Measurements from ENCODE around the gene IRAG1. TPM values are rescaled to one million over a fixed set of nuclear protein-coding genes. Genes with fewer than 3 reads are reported as not detected.
"Not testable (repeated sequence)": the region's sequence is repeated elsewhere in the genome, so short reads cannot be mapped to it uniquely, and the experiment has no call there.

The IRAG1 gene
- polyA plus RNA-seq, 3 donors from 2014 or later: 0.41 TPM; not detected in 2

GRCh38 chr11:10694486-10695239, 1.1 kb upstream of the IRAG1 start:
- no peak for DNase-seq
- H3K4me1 Mint-ChIP-seq: no peaks in the 10 kb centered on the region
- peaks cover 0 to 5% (median 2%) of the 10 kb centered on the region in 3 donors for H3K27me3 Mint-ChIP-seq (ENCODE audit: low read depth in 3 of 3)
- no peak overlapping the region for H3K4me3 Mint-ChIP-seq
- H3K9me3 Mint-ChIP-seq: no peaks in the 10 kb centered on the region
- H3K36me3 Mint-ChIP-seq: no peaks in the 10 kb centered on the region
- no peak overlapping the region for H3K27ac Mint-ChIP-seq

GRCh38 chr11:10692531-10693115, 932 bp downstream of the IRAG1 start:
- Mint-ChIP-seq H3K27me3 (ENCODE audit: low read depth in 3 of 3) (peaks cover 2 to 5% (median 2%) of the 10 kb centered on the region in 3 donors), H3K36me3 (no peaks in the 10 kb centered on the region), H3K27ac (no peak overlapping the region), H3K4me1 (no peaks in the 10 kb centered on the region), H3K4me3 (no peak overlapping the region), H3K9me3 (no peaks in the 10 kb centered on the region)
- DNase-seq: no peak

GRCh38 chr11:10688401-10688800, 5.2 kb downstream of the IRAG1 start:
- no peak overlapping the region for H3K4me3 Mint-ChIP-seq
- H3K36me3 Mint-ChIP-seq: no peaks in the 10 kb centered on the region
- no peak for DNase-seq
- H3K27ac Mint-ChIP-seq: no peak overlapping the region
- no peaks in the 10 kb centered on the region for H3K4me1 Mint-ChIP-seq
- H3K9me3 Mint-ChIP-seq: no peaks in the 10 kb centered on the region
- H3K27me3 Mint-ChIP-seq (ENCODE audit: low read depth in 3 of 3): peaks cover 2 to 5% (median 4%) of the 10 kb centered on the region in 3 donors

- Mint-ChIP-seq H3K27me3 (ENCODE audit: low read depth in 3 of 3) (peaks cover 0 to 2% (median 2%) of the 10 kb centered on the region in 3 donors), H3K27ac (no peak overlapping the region), H3K9me3 (no peaks in the 10 kb centered on the region), H3K4me3 (no peak overlapping the region), H3K36me3 (no peaks in the 10 kb centered on the region), H3K4me1 (no peaks in the 10 kb centered on the region)
- no peak for DNase-seq
These were observed 7.2 kb downstream of the IRAG1 start for GRCh38 chr11:10686311-10686710.

- H3K27ac Mint-ChIP-seq: no peak overlapping the region
- no peak overlapping the region for H3K4me3 Mint-ChIP-seq
- H3K27me3 Mint-ChIP-seq (ENCODE audit: low read depth in 3 of 3): peaks cover under 1 to 2% (median 2%) of the 10 kb centered on the region in 3 donors
- no peaks in the 10 kb centered on the region for H3K4me1 Mint-ChIP-seq
- DNase-seq: no peak
- no peaks in the 10 kb centered on the region for H3K36me3 Mint-ChIP-seq
- H3K9me3 Mint-ChIP-seq: no peaks in the 10 kb centered on the region
These were observed 10.1 kb downstream of the IRAG1 start for GRCh38 chr11:10683429-10683828.

GRCh38 chr11:10680956-10681487, 12.5 kb downstream of the IRAG1 start:
- Mint-ChIP-seq H3K27me3 (ENCODE audit: low read depth in 3 of 3) (peaks cover 0 to 10% (median 2%) of the 10 kb centered on the region in 3 donors), H3K4me1 (no peaks in the 10 kb centered on the region), H3K36me3 (no peaks in the 10 kb centered on the region), H3K27ac (no peak overlapping the region), H3K4me3 (no peak overlapping the region), H3K9me3 (no peaks in the 10 kb centered on the region)
- DNase-seq: no peak

- not testable (repeated sequence) for H3K4me3 Mint-ChIP-seq, H3K36me3 Mint-ChIP-seq, DNase-seq, H3K4me1 Mint-ChIP-seq, H3K27ac Mint-ChIP-seq, H3K9me3 Mint-ChIP-seq
- H3K27me3 Mint-ChIP-seq (ENCODE audit: low read depth in 3 of 3): peaks cover 2 to 10% (median 5%) of the 10 kb centered on the region in 3 donors
These were observed 13.3 kb downstream of the IRAG1 start for GRCh38 chr11:10680279-10680678.

- H3K27ac Mint-ChIP-seq: no peak overlapping the region
These were observed 13.9 kb downstream of the IRAG1 start for GRCh38 chr11:10679644-10680043.

GRCh38 chr11:10678101-10678500, 15.5 kb downstream of the IRAG1 start:
- Mint-ChIP-seq H3K4me3 (no peak overlapping the region), H3K4me1 (no peaks in the 10 kb centered on the region), H3K27ac (no peak overlapping the region), H3K9me3 (no peaks in the 10 kb centered on the region), H3K36me3 (no peaks in the 10 kb centered on the region), H3K27me3 (ENCODE audit: low read depth in 3 of 3) (peaks cover 4 to 10% (median 8%) of the 10 kb centered on the region in 3 donors)
- no peak for DNase-seq

More at GRCh38 chr11:10679644-10680043, 13.9 kb downstream of the IRAG1 start:
- H3K36me3 Mint-ChIP-seq: no peaks in the 10 kb centered on the region
- H3K4me3 Mint-ChIP-seq: no peak overlapping the region
- H3K4me1 Mint-ChIP-seq: no peaks in the 10 kb centered on the region
- H3K27me3 Mint-ChIP-seq (ENCODE audit: low read depth in 3 of 3): peaks cover 2 to 8% (median 6%) of the 10 kb centered on the region in 3 donors
- H3K9me3 Mint-ChIP-seq: no peaks in the 10 kb centered on the region
- DNase-seq: no peak

- no peak for DNase-seq
- Mint-ChIP-seq H3K27ac (no peak overlapping the region), H3K27me3 (ENCODE audit: low read depth in 3 of 3) (peaks cover 4 to 10% (median 8%) of the 10 kb centered on the region in 3 donors), H3K36me3 (no peaks in the 10 kb centered on the region), H3K4me1 (no peaks in the 10 kb centered on the region), H3K4me3 (no peak overlapping the region), H3K9me3 (no peaks in the 10 kb centered on the region)
These were observed 16.6 kb downstream of the IRAG1 start for GRCh38 chr11:10676919-10677318.

- DNase-seq: no peak
- H3K36me3 Mint-ChIP-seq: no peaks in the 10 kb centered on the region
- H3K4me1 Mint-ChIP-seq: no peaks in the 10 kb centered on the region
- no peak overlapping the region for H3K27ac Mint-ChIP-seq
- H3K4me3 Mint-ChIP-seq: no peak overlapping the region
- no peaks in the 10 kb centered on the region for H3K9me3 Mint-ChIP-seq
- H3K27me3 Mint-ChIP-seq (ENCODE audit: low read depth in 3 of 3): peaks cover 4 to 10% (median 8%) of the 10 kb centered on the region in 3 donors
These were observed 18.6 kb downstream of the IRAG1 start for GRCh38 chr11:10674911-10675440.

- DNase-seq: no peak
- Mint-ChIP-seq H3K4me3 (no peak overlapping the region), H3K27ac (no peak overlapping the region), H3K27me3 (ENCODE audit: low read depth in 3 of 3) (peaks cover 4 to 10% (median 6%) of the 10 kb centered on the region in 3 donors), H3K36me3 (no peaks in the 10 kb centered on the region), H3K9me3 (no peaks in the 10 kb centered on the region), H3K4me1 (no peaks in the 10 kb centered on the region)
These were observed 19.1 kb downstream of the IRAG1 start for GRCh38 chr11:10674440-10674855.

- peaks cover 4 to 10% (median 6%) of the 10 kb centered on the region in 3 donors for H3K27me3 Mint-ChIP-seq (ENCODE audit: low read depth in 3 of 3)
These were observed 20.0 kb downstream of the IRAG1 start for GRCh38 chr11:10673501-10674062.

GRCh38 chr11:10670099-10670498, 23.5 kb downstream of the IRAG1 start:
- Mint-ChIP-seq H3K4me1 (no peaks in the 10 kb centered on the region), H3K4me3 (no peak overlapping the region), H3K9me3 (no peaks in the 10 kb centered on the region), H3K36me3 (no peaks in the 10 kb centered on the region), H3K27me3 (ENCODE audit: low read depth in 3 of 3) (peaks cover 3 to 6% (median 5%) of the 10 kb centered on the region in 3 donors), H3K27ac (no peak overlapping the region)
- no peak for DNase-seq

More at GRCh38 chr11:10673501-10674062, 20.0 kb downstream of the IRAG1 start:
- DNase-seq: no peak
- Mint-ChIP-seq H3K4me1 (no peaks in the 10 kb centered on the region), H3K4me3 (no peak overlapping the region), H3K36me3 (no peaks in the 10 kb centered on the region), H3K9me3 (no peaks in the 10 kb centered on the region), H3K27ac (no peak overlapping the region)

Measured in immature natural killer cell (primary cell).